Endothelial cell of umbilical vein (primary cell): ENCODE data around the gene TRMT44.

ENCODE experiments used
- CTCF ChIP-seq, 2 donors: IDR thresholded peaks; 1 replicate in 1 of 2; 2 replicates in 1 of 2; pipeline ENCODE4 v1.5.1; 2011; ENCODE audit warnings: low read length in 2 of 2, mild to moderate bottlenecking in 2 of 2, moderate library complexity in 2 of 2, control low read depth in 1 of 2, inconsistent platforms in 1 of 2, low read depth in 1 of 2; ENCODE audit not compliant: insufficient read depth in 1 of 2; ENCODE audit errors: extremely low read depth in 1 of 2
- EZH2 ChIP-seq: IDR thresholded peaks from 2 replicates; pipeline ENCODE4 v1.6.1; 2012; ENCODE audit warnings: borderline replicate concordance, low read depth, mild to moderate bottlenecking, moderate library complexity, low read length, inconsistent platforms; ENCODE audit not compliant: severe bottlenecking
- FOS ChIP-seq: IDR thresholded peaks from 2 replicates; pipeline ENCODE4 v1.6.1; 2011; ENCODE audit warnings: mild to moderate bottlenecking, low read length, moderate library complexity, borderline replicate concordance; ENCODE audit not compliant: insufficient read depth
- JUN ChIP-seq: IDR thresholded peaks from 2 replicates; pipeline ENCODE4 v1.6.1; 2011; ENCODE audit warnings: borderline replicate concordance, low read depth; ENCODE audit not compliant: insufficient read length, insufficient read depth
- MAX ChIP-seq: IDR thresholded peaks from 2 replicates; pipeline ENCODE4 v1.6.1; 2011; ENCODE audit not compliant: insufficient read depth, insufficient read length
- MYC ChIP-seq: IDR thresholded peaks from one replicate; pipeline ENCODE4 v1.6.1; 2011; ENCODE audit warnings: mild to moderate bottlenecking, low read depth, low read length
- POLR2A ChIP-seq: IDR thresholded peaks from 2 replicates; pipeline ENCODE4 v1.6.1; 2012; ENCODE audit warnings: low read depth, mild to moderate bottlenecking, control low read depth, low read length
- POLR2AphosphoS5 ChIP-seq: IDR thresholded peaks from 2 replicates; pipeline ENCODE4 v1.6.1; 2012; ENCODE audit warnings: low read depth, mild to moderate bottlenecking, control low read depth, low read length, moderate library complexity; ENCODE audit not compliant: insufficient read depth

- TF ChIP-seq MAX (no peak), CTCF (IDR thresholded peaks at IDR 0.05; ENCODE audit: extremely low read depth in 1 of 2, insufficient read depth in 1 of 2, low read depth in 1 of 2, low read length in 2 of 2) (no peak), POLR2A (no peak), EZH2 (no peak), MYC (no peak), POLR2AphosphoS5 (no peak), FOS (no peak), JUN (no peak)
Measured at GRCh38 chr4:8410066-8410625, 30.4 kb upstream of the TRMT44 start.
